H54 (cell line): ENCODE data around the gene USP5.
"Not testable (repeated sequence)": the region's sequence is repeated elsewhere in the genome, so short reads cannot be mapped to it uniquely, and the experiment has no call there.

Experiments
- DNase-seq: peaks from one replicate; pipeline ENCODE4 v3.0.0; 2011; ENCODE audit warnings: low spot score, mixed read lengths; ENCODE audit not compliant: insufficient read length
- FAIRE-seq: peaks from 3 replicates; lab custom pipeline; 2011; peaks lifted over from hg19 to GRCh38; lab: Jason Lieb, UNC
- POLR2A ChIP-seq: IDR thresholded peaks from 2 replicates; pipeline ENCODE4 v1.6.1; 2011; ENCODE audit warnings: low read depth, mild to moderate bottlenecking, low read length

The USP5 gene

GRCh38 chr12:6855322-6855721, 3.4 kb downstream of the USP5 start:
- no peak for FAIRE-seq
- DNase-seq: no peak
- no peak for TF ChIP-seq POLR2A

GRCh38 chr12:6858799-6859198, 6.8 kb downstream of the USP5 start:
- DNase-seq: no peak
- TF ChIP-seq POLR2A: no peak
- no peak for FAIRE-seq

GRCh38 chr12:6860116-6860515, 8.2 kb downstream of the USP5 start:
- DNase-seq: no peak
- no peak for TF ChIP-seq POLR2A
- FAIRE-seq: no peak

- DNase-seq (no peak), FAIRE-seq (no peak)
- no peak for TF ChIP-seq POLR2A
Observed at GRCh38 chr12:6860942-6861341, 9.0 kb downstream of the USP5 start.

GRCh38 chr12:6861391-6861790, 9.4 kb downstream of the USP5 start:
- DNase-seq (no peak), FAIRE-seq (no peak)

GRCh38 chr12:6863033-6863432, 11.1 kb downstream of the USP5 start:
- DNase-seq (no peak), FAIRE-seq (no peak)
- TF ChIP-seq POLR2A: no peak

More at GRCh38 chr12:6861391-6861790, 9.4 kb downstream of the USP5 start:
- no peak for TF ChIP-seq POLR2A

- FAIRE-seq: no peak
- no peak for TF ChIP-seq POLR2A
Observed at GRCh38 chr12:6863586-6864321, 11.8 kb downstream of the USP5 start.

GRCh38 chr12:6865307-6865706, 13.4 kb downstream of the USP5 start:
- FAIRE-seq, DNase-seq: not testable (repeated sequence)

More at GRCh38 chr12:6863586-6864321, 11.8 kb downstream of the USP5 start:
- no peak for DNase-seq

GRCh38 chr12:6866163-6866919, 14.4 kb downstream of the USP5 start:
- FAIRE-seq (no peak), DNase-seq (no peak)
- TF ChIP-seq POLR2A: no peak

GRCh38 chr12:6866920-6867412, 15.0 kb downstream of the USP5 start:
- DNase-seq (no peak), FAIRE-seq (no peak)
- TF ChIP-seq POLR2A: no peak

- DNase-seq (peak; percentile 69), FAIRE-seq (no peak)
- TF ChIP-seq POLR2A: peak; percentile 98
Observed at GRCh38 chr12:6867413-6868210, 15.7 kb downstream of the USP5 start, which contains the start of gene TPI1. Gene TPI1, plus strand, starts transcription at chr12:6867531. Its CDS starts 36 bp downstream, at chr12:6867567.

GRCh38 chr12:6868211-6869048, 16.5 kb downstream of the USP5 start:
- FAIRE-seq (no peak), DNase-seq (no peak)
- TF ChIP-seq POLR2A: no peak
